Effector memory CD8-positive, alpha-beta T cell (primary cell): ENCODE data around the gene LRP5.

Experiments
- ATAC-seq: fragments of 150-1000 bp; cut with Tn5 transposase; replicated peaks from 2 replicates; pipeline ENCODE4 v1.10.0; 2021; ENCODE audit warnings: mild to moderate bottlenecking, moderate library complexity
- DNase-seq, 3 experiments: peaks; one replicate each; pipeline ENCODE4 v3.0.0; 2021
- H3K27ac Mint-ChIP-seq, 2 donors: one replicate each; pipeline ENCODE4 v1.8.0; 2022; ENCODE audit warnings: mild to moderate bottlenecking in 2 of 2, mixed read lengths in 2 of 2, moderate library complexity in 2 of 2
- H3K27me3 Mint-ChIP-seq, 2 donors: one replicate each; pipeline ENCODE4 v1.8.0; 2022; ENCODE audit warnings: mixed read lengths in 2 of 2
- H3K36me3 Mint-ChIP-seq: one replicate; pipeline ENCODE4 v1.8.0; 2022; ENCODE audit warnings: mild to moderate bottlenecking, moderate library complexity, mixed read lengths; ENCODE audit not compliant: insufficient read depth
- H3K4me1 Mint-ChIP-seq, 2 donors: one replicate each; pipeline ENCODE4 v1.8.0; 2022; ENCODE audit warnings: low read depth in 2 of 2, mixed read lengths in 2 of 2
- H3K4me3 Mint-ChIP-seq, 2 donors: one replicate each; pipeline ENCODE4 v1.8.0; 2022; ENCODE audit warnings: mild to moderate bottlenecking in 2 of 2, mixed read lengths in 2 of 2, moderate library complexity in 2 of 2
- H3K9me3 Mint-ChIP-seq, 2 donors: one replicate each; pipeline ENCODE4 v1.8.0; 2022; ENCODE audit warnings: mixed read lengths in 2 of 2
- total RNA-seq, 9 experiments: gene quantifications; one replicate each; lab custom pipeline; 2026; lab: John Stamatoyannopoulos, UW

The LRP5 gene
- 0.67 to 9.0 (median 6.0) reads per million in 9 experiments for total RNA-seq

GRCh38 chr11:68312117-68312779 is at the start of gene LRP5:
LRP5 (plus strand) TSS chr11:68312591; CDS start chr11:68312715, 124 bp downstream.
- H3K27ac Mint-ChIP-seq = peak within 1 kb of the TSS; percentile 36 to 38
- ATAC-seq (peak; percentile 56), DNase-seq (no peak)
- peak within 1 kb of the TSS; percentile 74 to 78 for H3K4me3 Mint-ChIP-seq
- H3K27me3 Mint-ChIP-seq = peaks cover 0 to 38% of the 10 kb centered on the region in 2 donors
- peaks cover 13% of the 10 kb centered on the region in 2 donors for H3K4me1 Mint-ChIP-seq
- H3K36me3 Mint-ChIP-seq = peaks cover 4% of the 10 kb centered on the region
- no peaks in the 10 kb centered on the region for H3K9me3 Mint-ChIP-seq

DNA sequence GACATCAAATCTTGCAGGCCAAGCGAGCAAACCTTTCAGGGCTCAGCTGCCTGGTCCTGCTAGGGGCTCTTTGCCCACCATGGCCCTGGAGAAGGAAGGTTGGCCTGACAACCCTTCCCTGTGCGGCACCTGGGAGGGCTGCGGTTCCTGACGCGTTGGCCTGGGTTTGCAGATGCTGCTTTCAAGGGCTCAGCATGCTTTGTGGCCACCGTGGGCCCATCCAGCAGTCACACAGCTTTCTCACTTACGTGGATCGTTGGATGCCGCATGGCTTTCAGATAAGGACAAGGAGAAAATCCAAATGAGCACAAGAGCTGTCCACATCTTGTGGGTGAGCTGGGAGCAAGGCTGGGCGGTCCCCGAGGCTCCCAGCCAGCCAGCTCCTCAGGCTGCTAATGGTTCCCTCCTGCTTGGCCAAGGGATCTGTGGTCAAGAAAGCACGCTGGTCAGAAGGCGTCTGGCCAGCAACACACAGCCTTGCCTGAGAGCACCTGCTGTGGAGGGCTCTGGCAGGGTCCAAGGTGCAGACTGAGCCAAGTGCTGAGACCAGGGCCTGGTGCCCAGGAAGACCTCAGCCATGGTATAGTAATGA is 48.9 kb upstream of the LRP5 start:
- Mint-ChIP-seq H3K27ac (no peak overlapping the region), H3K36me3 (peaks cover 10% of the 10 kb centered on the region), H3K27me3 (no peaks in the 10 kb centered on the region), H3K4me3 (no peak overlapping the region), H3K4me1 (peaks cover 6% of the 10 kb centered on the region in 2 donors), H3K9me3 (no peaks in the 10 kb centered on the region)
- ATAC-seq (no peak), DNase-seq (no peak)

DNA sequence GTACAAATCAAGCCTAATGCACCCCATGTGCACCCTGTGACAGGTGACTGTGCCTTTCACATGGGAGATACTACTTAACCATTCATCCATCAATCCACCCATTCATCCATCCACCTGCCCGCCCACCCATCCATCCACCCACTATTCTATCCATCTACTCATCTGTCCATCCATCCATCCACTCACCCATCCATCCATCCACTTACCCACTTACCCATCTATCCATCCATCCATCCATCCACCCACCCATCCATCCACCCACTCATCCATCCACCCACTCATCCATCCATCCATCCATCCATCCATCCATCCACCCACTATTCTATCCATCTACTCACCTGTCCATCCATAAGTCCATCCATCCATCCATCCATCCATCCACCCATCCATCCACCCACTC is 48.1 kb upstream of the LRP5 start:
- no peaks in the 10 kb centered on the region for H3K27me3 Mint-ChIP-seq
- H3K27ac Mint-ChIP-seq = no peak overlapping the region
- H3K4me1 Mint-ChIP-seq = peaks cover 8 to 13% of the 10 kb centered on the region in 2 donors
- peaks cover 10% of the 10 kb centered on the region for H3K36me3 Mint-ChIP-seq
- H3K9me3 Mint-ChIP-seq = no peaks in the 10 kb centered on the region
- ATAC-seq (no peak), DNase-seq (no peak)
- no peak overlapping the region for H3K4me3 Mint-ChIP-seq

- no peak for ATAC-seq
- H3K27ac Mint-ChIP-seq = peak overlapping the region in 1 of 2 donors; percentile 29
- no peak for DNase-seq
Observed at GRCh38 chr11:68264741-68265540, 47.5 kb upstream of the LRP5 start.

GRCh38 chr11:68266121-68266891 is 46.1 kb upstream of the LRP5 start:
- ATAC-seq = no peak
- Mint-ChIP-seq H3K27me3 (no peaks in the 10 kb centered on the region), H3K9me3 (no peaks in the 10 kb centered on the region), H3K4me3 (no peak overlapping the region), H3K27ac (no peak overlapping the region), H3K4me1 (peaks cover 20 to 33% of the 10 kb centered on the region in 2 donors), H3K36me3 (peaks cover 13% of the 10 kb centered on the region)
- DNase-seq = no peak

More at GRCh38 chr11:68264741-68265540, 47.5 kb upstream of the LRP5 start:
- Mint-ChIP-seq H3K27me3 (no peaks in the 10 kb centered on the region), H3K4me1 (peaks cover 15 to 20% of the 10 kb centered on the region in 2 donors), H3K4me3 (no peak overlapping the region), H3K9me3 (no peaks in the 10 kb centered on the region), H3K36me3 (peaks cover 10% of the 10 kb centered on the region)

DNA sequence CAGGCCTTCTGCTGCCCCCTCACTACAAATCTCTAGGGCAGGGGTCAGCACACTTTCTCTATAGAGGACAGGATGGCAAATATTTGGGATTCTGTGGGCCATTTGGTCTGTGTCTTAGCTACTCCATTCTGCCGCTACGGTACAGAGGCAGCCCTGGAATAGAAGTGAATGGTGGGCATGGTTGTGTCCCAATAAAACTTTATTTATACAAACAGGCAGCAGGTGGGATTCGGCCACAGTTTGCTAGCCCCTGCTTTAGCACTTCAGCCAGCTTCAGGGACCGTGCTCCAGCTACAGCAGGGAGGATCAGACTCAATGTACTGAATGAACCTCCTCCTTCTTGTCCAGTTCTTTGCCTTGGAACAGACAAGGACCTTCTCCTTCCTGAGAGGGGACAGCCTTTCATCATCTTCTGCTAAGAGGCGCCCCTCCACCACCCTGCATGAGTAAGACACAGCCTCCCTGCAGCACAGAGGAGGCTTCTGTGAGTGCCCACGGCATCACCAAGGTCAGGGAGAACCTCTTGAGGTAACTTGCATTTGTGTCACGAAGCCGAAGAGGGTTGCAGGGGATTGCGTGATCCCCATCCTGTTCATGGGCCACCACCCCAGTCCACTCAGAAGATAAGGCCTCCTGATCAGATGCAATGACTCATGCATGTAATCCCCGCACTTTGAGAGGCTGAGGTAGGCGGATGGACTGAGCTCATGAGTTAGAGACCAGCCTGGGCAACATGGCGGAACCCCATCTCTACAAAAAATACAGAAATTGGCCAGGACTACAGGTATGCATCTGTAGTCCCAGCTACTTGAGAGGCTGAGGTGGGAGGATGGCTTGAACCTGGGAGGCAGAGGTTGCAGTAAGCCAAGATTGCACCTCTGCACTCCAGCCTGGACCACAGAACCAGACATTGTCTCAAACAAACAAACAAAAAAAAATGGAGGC is 45.2 kb upstream of the LRP5 start:
- Mint-ChIP-seq H3K27ac (no peak overlapping the region), H3K9me3 (no peaks in the 10 kb centered on the region), H3K27me3 (no peaks in the 10 kb centered on the region), H3K36me3 (peaks cover 21% of the 10 kb centered on the region), H3K4me1 (peaks cover 24 to 37% of the 10 kb centered on the region in 2 donors), H3K4me3 (no peak overlapping the region)
- DNase-seq = no peak
- no peak for ATAC-seq

DNA sequence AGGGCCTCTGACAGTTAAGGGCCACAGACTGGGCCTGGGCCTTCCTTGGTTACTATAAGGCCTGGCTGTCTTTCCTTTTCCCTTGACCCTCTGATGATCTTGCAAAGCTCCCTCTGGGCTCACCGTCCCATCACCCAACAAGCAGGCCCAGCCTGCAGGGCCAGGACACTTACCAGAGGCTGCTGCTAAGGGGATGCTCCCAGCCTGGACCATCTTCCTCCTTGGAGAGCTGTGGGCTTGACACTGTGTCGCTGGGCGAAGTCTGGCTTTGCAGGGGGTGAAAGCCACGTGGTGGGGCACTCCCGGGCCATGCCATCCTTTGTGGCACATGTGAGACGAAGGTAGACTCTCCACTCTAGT is 44.5 kb upstream of the LRP5 start:
- Mint-ChIP-seq H3K27ac (no peak overlapping the region), H3K27me3 (no peaks in the 10 kb centered on the region), H3K4me1 (peaks cover 31 to 41% of the 10 kb centered on the region in 2 donors), H3K9me3 (no peaks in the 10 kb centered on the region), H3K36me3 (peaks cover 18% of the 10 kb centered on the region), H3K4me3 (no peak overlapping the region)
- ATAC-seq = no peak
- DNase-seq = no peak

DNA sequence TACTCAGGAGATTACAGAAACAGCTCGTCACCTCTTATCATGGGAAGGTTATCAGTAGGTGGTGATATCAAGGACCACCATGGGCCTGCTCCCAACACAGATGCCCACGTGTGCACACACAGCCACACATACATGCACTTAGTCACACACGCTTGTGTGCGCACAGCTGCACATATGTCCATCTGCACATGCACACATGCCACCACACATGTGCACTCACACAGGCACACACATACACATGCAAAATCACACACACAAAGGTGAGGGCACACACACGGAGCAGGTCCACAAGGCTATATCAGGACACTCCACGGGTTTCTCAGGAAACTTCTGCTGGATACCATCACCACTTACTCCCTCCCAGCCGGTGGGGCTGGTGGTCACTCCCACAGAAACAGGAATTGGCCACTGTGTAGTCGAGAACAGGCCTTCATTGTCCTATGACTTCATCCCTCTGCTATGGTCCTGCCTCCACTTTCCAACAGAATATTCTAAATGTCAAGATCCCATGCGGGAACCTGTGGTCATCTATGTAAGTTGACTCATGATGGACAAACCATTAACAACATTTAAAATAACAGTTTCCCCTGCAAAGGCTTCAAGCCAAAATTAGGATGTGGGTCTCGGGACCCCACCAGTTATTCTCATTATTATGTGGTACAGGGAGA is 42.8 kb upstream of the LRP5 start:
- Mint-ChIP-seq H3K36me3 (peaks cover 24% of the 10 kb centered on the region), H3K9me3 (no peaks in the 10 kb centered on the region), H3K27me3 (no peaks in the 10 kb centered on the region), H3K4me3 (peak overlapping the region in 1 of 2 donors; percentile 23), H3K4me1 (peaks cover 32 to 41% of the 10 kb centered on the region in 2 donors), H3K27ac (peak overlapping the region in 1 of 2 donors; percentile 3)
- ATAC-seq (no peak), DNase-seq (no peak)

DNA sequence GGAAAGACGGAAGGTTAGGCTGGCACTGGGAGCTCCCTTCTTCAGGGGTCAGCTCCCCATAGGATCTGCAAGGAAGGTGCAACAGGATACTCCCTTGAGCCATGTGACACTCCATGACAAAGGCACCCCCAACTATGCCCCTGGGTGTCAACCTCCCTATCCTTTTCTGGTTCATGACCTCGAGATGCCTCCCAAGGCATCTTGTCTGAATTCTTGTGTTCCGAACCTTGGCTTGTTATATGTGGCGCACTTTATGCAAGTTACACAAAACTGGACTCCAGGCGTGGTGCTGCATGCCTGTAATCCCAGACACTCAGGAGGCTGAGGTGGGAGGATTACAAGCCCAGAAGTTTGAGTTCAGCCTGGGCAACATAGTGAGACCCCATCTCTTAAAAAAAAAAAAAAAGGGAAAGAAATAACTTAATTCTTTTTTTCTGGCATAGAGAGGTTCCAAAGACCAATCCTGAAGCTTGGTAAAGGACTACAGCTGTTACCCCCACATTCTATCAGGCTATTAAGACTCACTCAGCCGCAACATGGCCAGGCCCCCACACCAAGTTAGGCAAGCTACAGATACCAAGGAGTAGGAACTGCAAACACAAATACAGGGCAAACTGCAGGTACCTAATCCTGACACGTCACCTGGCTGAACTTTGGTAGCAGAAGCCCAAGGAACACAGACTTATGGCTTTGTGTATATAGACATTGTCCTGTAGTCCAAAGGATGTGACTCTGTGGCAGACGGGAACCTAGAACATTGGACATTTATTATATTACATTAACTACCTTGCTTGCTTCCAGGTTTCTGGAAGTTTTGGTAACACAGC is 42.0 kb upstream of the LRP5 start:
- H3K4me1 Mint-ChIP-seq = peaks cover 32 to 35% of the 10 kb centered on the region in 2 donors
- peak overlapping the region; percentile 97 to 98 for H3K27ac Mint-ChIP-seq
- ATAC-seq = no peak
- peak overlapping the region; percentile 94 to 95 for H3K4me3 Mint-ChIP-seq
- no peaks in the 10 kb centered on the region for H3K9me3 Mint-ChIP-seq
- no peak for DNase-seq
- H3K36me3 Mint-ChIP-seq = peaks cover 24% of the 10 kb centered on the region
- H3K27me3 Mint-ChIP-seq = no peaks in the 10 kb centered on the region

- H3K36me3 Mint-ChIP-seq = peaks cover 24% of the 10 kb centered on the region
- H3K27ac Mint-ChIP-seq = peak overlapping the region; percentile 97 to 98
- no peaks in the 10 kb centered on the region for H3K9me3 Mint-ChIP-seq
- peaks cover 32 to 35% of the 10 kb centered on the region in 2 donors for H3K4me1 Mint-ChIP-seq
- DNase-seq = peak; percentile 43 to 50 (median 46)
- peak overlapping the region; percentile 94 to 95 for H3K4me3 Mint-ChIP-seq
- no peaks in the 10 kb centered on the region for H3K27me3 Mint-ChIP-seq
- ATAC-seq = peak; percentile 41
Observed at GRCh38 chr11:68271023-68271780, 41.2 kb upstream of the LRP5 start.
